Lower leg skin (tissue), 3 donors: Measurements from ENCODE around the gene SAV1.

Experiments
- POLR2A ChIP-seq, 2 donors: fragments of 450-650 bp; IDR thresholded peaks; one replicate each; pipeline ENCODE4 v1.6.1; 2016 to 2017; ENCODE audit warnings: antibody characterized with exemption in 2 of 2, mild to moderate bottlenecking in 1 of 2, moderate library complexity in 1 of 2
- TF ChIP-seq, protein P1 (sequence below), 3 donors: fragments of 450-650 bp; IDR thresholded peaks; one replicate each; pipeline ENCODE4 v1.5.1; 2016; ENCODE audit warnings: antibody characterized with exemption in 3 of 3, mild to moderate bottlenecking in 3 of 3, moderate library complexity in 2 of 3

- TF ChIP-seq, protein P1, sequence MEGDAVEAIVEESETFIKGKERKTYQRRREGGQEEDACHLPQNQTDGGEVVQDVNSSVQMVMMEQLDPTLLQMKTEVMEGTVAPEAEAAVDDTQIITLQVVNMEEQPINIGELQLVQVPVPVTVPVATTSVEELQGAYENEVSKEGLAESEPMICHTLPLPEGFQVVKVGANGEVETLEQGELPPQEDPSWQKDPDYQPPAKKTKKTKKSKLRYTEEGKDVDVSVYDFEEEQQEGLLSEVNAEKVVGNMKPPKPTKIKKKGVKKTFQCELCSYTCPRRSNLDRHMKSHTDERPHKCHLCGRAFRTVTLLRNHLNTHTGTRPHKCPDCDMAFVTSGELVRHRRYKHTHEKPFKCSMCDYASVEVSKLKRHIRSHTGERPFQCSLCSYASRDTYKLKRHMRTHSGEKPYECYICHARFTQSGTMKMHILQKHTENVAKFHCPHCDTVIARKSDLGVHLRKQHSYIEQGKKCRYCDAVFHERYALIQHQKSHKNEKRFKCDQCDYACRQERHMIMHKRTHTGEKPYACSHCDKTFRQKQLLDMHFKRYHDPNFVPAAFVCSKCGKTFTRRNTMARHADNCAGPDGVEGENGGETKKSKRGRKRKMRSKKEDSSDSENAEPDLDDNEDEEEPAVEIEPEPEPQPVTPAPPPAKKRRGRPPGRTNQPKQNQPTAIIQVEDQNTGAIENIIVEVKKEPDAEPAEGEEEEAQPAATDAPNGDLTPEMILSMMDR (IDR thresholded peaks at IDR 0.05): no peak
- TF ChIP-seq POLR2A (IDR thresholded peaks at IDR 0.05): no peak
Observed at GRCh38 chr14:50670866-50671256, 2.8 kb upstream of the SAV1 start.
